ELF-1 (cell line): ENCODE measurements around the gene IQCC.

Source experiments
- DNase-seq: peaks from one replicate; pipeline ENCODE4 v3.0.0-alpha.2; 2016; ENCODE audit warnings: low read depth, low spot score

Gene IQCC

GRCh38 chr1:32223683-32224082, 18.2 kb downstream of the IQCC start:
- no peak for DNase-seq

GRCh38 chr1:32224285-32224684, 18.8 kb downstream of the IQCC start:
- no peak for DNase-seq

- DNase-seq = no peak
Observed at GRCh38 chr1:32228771-32229170, 23.3 kb downstream of the IQCC start.

GRCh38 chr1:32231843-32232432, 26.5 kb downstream of the IQCC start:
- no peak for DNase-seq

GRCh38 chr1:32232558-32233304, 27.3 kb downstream of the IQCC start:
- DNase-seq = no peak

- DNase-seq = no peak
Observed at GRCh38 chr1:32234792-32235191, 29.3 kb downstream of the IQCC start.

- no peak for DNase-seq
Observed at GRCh38 chr1:32239337-32239736, 33.9 kb downstream of the IQCC start.

- no peak for DNase-seq
Observed at GRCh38 chr1:32239790-32240139, 34.3 kb downstream of the IQCC start.

GRCh38 chr1:32240140-32240951, 34.9 kb downstream of the IQCC start:
- peak; percentile 93 for DNase-seq

GRCh38 chr1:32241001-32241763, 35.7 kb downstream of the IQCC start:
- peak; percentile 76 for DNase-seq

GRCh38 chr1:32242341-32242851, 36.9 kb downstream of the IQCC start:
- peak; percentile 80 for DNase-seq

GRCh38 chr1:32246888-32247273, 41.4 kb downstream of the IQCC start, which contains the start of gene FAM167B:
Gene FAM167B, plus strand, starts transcription at chr1:32247222. Its CDS starts 200 bp downstream, at chr1:32247422.
- DNase-seq = no peak

GRCh38 chr1:32247452-32247851, 42.0 kb downstream of the IQCC start:
- DNase-seq = no peak

GRCh38 chr1:32247983-32248889, 42.8 kb downstream of the IQCC start:
- DNase-seq = peak; percentile 93

GRCh38 chr1:32249831-32250525, 44.5 kb downstream of the IQCC start:
- DNase-seq = no peak

- DNase-seq = no peak
Observed at GRCh38 chr1:32250893-32251716, 45.6 kb downstream of the IQCC start, which contains the start of gene LCK. Gene LCK, plus strand, starts transcription at chr1:32251265. Its CDS starts 23,065 bp downstream, at chr1:32274330.

GRCh38 chr1:32255072-32256071, 49.9 kb downstream of the IQCC start:
- no peak for DNase-seq
